ENCODE data around the gene MRTFA.
A peak's percentile ranks its signal among the peaks of the same experiment; 100 is the strongest.

Gene MRTFA

DNA sequence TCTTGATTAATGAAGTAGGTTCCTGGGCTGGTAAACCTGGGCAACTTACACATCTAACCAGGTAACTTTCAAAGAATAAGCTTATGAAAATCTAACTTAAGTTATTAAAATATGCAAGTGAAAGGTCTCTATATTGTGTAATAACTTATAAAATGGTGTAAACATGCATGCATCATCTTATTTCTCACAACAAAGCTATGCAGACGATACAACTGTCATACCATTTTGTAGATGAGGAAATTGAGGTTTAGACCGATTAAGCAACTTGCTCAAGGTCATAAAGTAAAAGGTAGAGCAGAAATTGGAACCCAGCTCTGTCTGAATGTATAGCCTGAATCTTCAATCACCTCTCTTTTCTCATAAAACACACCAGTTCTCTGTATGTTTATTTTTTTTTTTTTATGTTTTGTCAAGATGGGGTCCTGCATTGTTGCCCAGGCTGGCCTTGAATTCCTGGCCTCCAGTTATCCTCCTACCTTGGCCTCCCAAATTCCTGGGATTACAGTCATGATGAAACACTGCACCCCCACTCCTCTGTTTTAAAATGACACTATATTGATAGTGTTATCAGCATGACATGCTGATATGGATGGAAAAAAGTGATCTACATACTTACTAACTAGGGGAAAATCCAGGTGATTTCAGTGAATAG, 156.5 kb downstream of the MRTFA start:
- TF ChIP-seq, protein P1, sequence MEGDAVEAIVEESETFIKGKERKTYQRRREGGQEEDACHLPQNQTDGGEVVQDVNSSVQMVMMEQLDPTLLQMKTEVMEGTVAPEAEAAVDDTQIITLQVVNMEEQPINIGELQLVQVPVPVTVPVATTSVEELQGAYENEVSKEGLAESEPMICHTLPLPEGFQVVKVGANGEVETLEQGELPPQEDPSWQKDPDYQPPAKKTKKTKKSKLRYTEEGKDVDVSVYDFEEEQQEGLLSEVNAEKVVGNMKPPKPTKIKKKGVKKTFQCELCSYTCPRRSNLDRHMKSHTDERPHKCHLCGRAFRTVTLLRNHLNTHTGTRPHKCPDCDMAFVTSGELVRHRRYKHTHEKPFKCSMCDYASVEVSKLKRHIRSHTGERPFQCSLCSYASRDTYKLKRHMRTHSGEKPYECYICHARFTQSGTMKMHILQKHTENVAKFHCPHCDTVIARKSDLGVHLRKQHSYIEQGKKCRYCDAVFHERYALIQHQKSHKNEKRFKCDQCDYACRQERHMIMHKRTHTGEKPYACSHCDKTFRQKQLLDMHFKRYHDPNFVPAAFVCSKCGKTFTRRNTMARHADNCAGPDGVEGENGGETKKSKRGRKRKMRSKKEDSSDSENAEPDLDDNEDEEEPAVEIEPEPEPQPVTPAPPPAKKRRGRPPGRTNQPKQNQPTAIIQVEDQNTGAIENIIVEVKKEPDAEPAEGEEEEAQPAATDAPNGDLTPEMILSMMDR (IDR thresholded peaks at IDR 0.05), result no peak
- no peaks in the 10 kb centered on the region for H3K9me3 ChIP-seq
- H3K36me3 ChIP-seq, result no peaks in the 10 kb centered on the region
- H3K27me3 ChIP-seq, result no peaks in the 10 kb centered on the region
- H3K4me3 ChIP-seq (ENCODE audit: low read depth in 1 of 2, low read length in 1 of 2), result peak overlapping the region in 1 of 2 experiments; percentile 9
- peaks cover 93 to 100% of the 10 kb centered on the region in 2 experiments for H3K4me1 ChIP-seq (ENCODE audit: control insufficient read depth in 1 of 2, insufficient read depth in 1 of 2, low read depth in 1 of 2, low read length in 1 of 2)
- peak overlapping the region; percentile 75 for H3K27ac ChIP-seq

DNA sequence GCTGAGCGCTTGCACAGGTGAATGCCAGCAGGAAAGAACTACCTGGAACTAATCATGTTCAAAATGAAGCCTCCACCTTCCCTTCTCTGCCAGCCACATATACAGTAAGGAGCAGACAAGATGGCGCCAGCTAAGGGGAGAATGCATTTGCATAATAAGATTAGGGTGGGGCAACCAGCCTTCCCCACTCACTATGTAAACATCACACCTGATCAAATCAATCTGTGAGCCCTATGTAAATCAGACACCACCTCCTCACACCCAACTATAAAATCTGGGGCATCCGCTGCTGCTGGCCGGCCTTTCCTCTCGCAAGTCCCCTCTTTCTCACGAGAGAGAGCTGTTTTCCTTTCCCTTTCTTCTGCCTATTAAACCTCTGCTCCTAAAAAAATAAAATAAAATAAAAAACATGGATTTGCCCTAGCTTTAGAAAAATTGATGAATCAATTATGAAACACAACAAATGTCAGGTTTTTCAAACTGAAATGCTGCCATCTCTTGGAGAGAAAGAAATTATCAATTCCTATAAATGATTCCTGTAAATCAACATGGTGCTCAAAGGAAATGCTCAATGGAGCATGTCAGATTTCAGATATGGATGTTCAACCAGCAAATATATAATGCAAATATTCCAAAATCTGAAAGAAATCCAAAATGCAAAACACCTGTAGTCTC, 157.3 kb downstream of the MRTFA start:
- peaks cover 86 to 93% of the 10 kb centered on the region in 2 experiments for H3K4me1 ChIP-seq (ENCODE audit: control insufficient read depth in 1 of 2, insufficient read depth in 1 of 2, low read depth in 1 of 2, low read length in 1 of 2)
- no peaks in the 10 kb centered on the region for H3K9me3 ChIP-seq
- TF ChIP-seq, protein P1 (IDR thresholded peaks at IDR 0.05), result no peak
- peak overlapping the region in 1 of 2 experiments; percentile 9 for H3K4me3 ChIP-seq (ENCODE audit: low read depth in 1 of 2, low read length in 1 of 2)
- H3K36me3 ChIP-seq, result no peaks in the 10 kb centered on the region
- H3K27ac ChIP-seq, result peak overlapping the region; percentile 75
- H3K27me3 ChIP-seq, result no peaks in the 10 kb centered on the region

GRCh38 chr22:40478338-40479125, 158.0 kb downstream of the MRTFA start:
- no peaks in the 10 kb centered on the region for H3K27me3 ChIP-seq
- peaks cover 78 to 86% of the 10 kb centered on the region in 2 experiments for H3K4me1 ChIP-seq (ENCODE audit: control insufficient read depth in 1 of 2, insufficient read depth in 1 of 2, low read depth in 1 of 2, low read length in 1 of 2)
- H3K36me3 ChIP-seq, result no peaks in the 10 kb centered on the region
- H3K4me3 ChIP-seq (ENCODE audit: low read depth in 1 of 2, low read length in 1 of 2), result no peak overlapping the region
- TF ChIP-seq, protein P1 (IDR thresholded peaks at IDR 0.05), result no peak
- H3K27ac ChIP-seq, result peak overlapping the region; percentile 75
- no peaks in the 10 kb centered on the region for H3K9me3 ChIP-seq

DNA sequence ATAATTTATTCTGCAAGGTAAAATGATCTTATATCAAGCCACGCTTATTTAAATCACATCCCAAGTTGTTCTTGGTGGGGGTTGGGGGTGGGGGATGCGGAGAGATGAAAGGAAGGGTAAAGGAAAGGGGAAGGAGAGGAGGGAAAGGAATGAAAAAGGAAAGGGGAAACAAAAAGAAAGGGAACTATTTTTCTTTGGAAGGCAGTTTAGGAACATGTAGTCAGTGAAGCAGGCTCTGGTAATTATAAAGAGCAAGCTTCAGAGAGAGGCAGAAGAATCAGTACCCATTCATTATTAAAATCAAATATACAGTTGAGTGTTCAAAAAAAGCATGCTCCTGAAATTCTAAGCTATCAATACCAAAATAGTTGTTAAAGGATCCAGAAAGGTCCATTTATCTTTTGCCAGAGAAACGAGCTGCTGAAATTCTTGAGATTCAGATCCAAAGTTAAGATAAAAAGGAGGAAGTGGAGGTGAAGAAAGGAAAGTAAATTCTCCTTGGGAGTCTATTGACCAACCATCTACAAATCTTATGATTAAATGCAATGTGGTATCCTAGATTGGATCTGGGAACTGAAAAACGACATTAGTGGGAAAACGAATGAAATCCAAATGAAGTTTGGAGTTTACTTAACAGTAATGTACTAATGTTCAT, 158.7 kb downstream of the MRTFA start:
- H3K4me1 ChIP-seq (ENCODE audit: control insufficient read depth in 1 of 2, insufficient read depth in 1 of 2, low read depth in 1 of 2, low read length in 1 of 2), result peaks cover 74 to 78% of the 10 kb centered on the region in 2 experiments
- no peaks in the 10 kb centered on the region for H3K36me3 ChIP-seq
- TF ChIP-seq, protein P1 (IDR thresholded peaks at IDR 0.05), result no peak
- H3K4me3 ChIP-seq (ENCODE audit: low read depth in 1 of 2, low read length in 1 of 2), result no peak overlapping the region
- H3K9me3 ChIP-seq, result no peaks in the 10 kb centered on the region
- H3K27me3 ChIP-seq, result no peaks in the 10 kb centered on the region
- H3K27ac ChIP-seq, result peak overlapping the region; percentile 75

GRCh38 chr22:40476341-40476740, 160.2 kb downstream of the MRTFA start:
- peak overlapping the region; percentile 73 for H3K27ac ChIP-seq
- H3K36me3 ChIP-seq, result no peaks in the 10 kb centered on the region
- no peak overlapping the region for H3K4me3 ChIP-seq (ENCODE audit: low read depth in 1 of 2, low read length in 1 of 2)
- no peaks in the 10 kb centered on the region for H3K9me3 ChIP-seq
- no peaks in the 10 kb centered on the region for H3K27me3 ChIP-seq
- TF ChIP-seq, protein P1 (IDR thresholded peaks at IDR 0.05), result no peak
- peaks cover 59 to 64% of the 10 kb centered on the region in 2 experiments for H3K4me1 ChIP-seq (ENCODE audit: control insufficient read depth in 1 of 2, insufficient read depth in 1 of 2, low read depth in 1 of 2, low read length in 1 of 2)
